GM19099 (cell line): ENCODE measurements around the gene HPCAL1.

ENCODE experiments used
- POLR2A ChIP-seq: IDR thresholded peaks from 3 replicates; pipeline ENCODE4 v1.6.1; 2011; ENCODE audit warnings: low read depth; ENCODE audit not compliant: insufficient read length; ENCODE audit errors: extremely low read depth

Gene HPCAL1

GRCh38 chr2:10265329-10266132 lies 37.2 kb upstream of the HPCAL1 start:
- no peak for TF ChIP-seq POLR2A

DNA sequence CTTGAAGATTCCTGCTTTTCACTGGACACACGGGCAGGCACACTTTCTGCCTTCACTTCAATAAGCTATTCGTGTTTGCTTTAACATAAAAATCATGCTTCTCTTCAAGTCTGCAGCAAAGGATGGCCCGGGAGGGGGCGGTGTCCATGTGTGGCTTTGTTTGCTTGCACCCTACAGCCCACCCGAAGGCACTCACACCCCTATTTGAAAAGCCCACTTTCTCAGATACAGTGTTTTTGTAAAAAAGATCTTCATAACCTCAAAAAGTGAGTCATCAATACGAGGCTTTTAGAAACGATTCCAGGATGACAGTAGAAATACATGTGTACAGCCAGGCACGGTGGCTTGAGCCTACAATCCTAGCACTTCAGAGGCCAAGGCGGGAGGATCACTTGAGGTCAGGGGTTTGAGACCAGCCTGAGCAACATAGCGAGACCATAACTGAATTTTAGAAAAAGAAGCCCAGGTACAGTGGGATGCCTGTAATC lies 36.5 kb upstream of the HPCAL1 start:
- no peak for TF ChIP-seq POLR2A

GRCh38 chr2:10267036-10267435 lies 35.7 kb upstream of the HPCAL1 start:
- TF ChIP-seq POLR2A, result no peak

GRCh38 chr2:10267551-10268465 lies 34.9 kb upstream of the HPCAL1 start:
- TF ChIP-seq POLR2A, result no peak

GRCh38 chr2:10269291-10269690 lies 33.4 kb upstream of the HPCAL1 start:
- no peak for TF ChIP-seq POLR2A

DNA sequence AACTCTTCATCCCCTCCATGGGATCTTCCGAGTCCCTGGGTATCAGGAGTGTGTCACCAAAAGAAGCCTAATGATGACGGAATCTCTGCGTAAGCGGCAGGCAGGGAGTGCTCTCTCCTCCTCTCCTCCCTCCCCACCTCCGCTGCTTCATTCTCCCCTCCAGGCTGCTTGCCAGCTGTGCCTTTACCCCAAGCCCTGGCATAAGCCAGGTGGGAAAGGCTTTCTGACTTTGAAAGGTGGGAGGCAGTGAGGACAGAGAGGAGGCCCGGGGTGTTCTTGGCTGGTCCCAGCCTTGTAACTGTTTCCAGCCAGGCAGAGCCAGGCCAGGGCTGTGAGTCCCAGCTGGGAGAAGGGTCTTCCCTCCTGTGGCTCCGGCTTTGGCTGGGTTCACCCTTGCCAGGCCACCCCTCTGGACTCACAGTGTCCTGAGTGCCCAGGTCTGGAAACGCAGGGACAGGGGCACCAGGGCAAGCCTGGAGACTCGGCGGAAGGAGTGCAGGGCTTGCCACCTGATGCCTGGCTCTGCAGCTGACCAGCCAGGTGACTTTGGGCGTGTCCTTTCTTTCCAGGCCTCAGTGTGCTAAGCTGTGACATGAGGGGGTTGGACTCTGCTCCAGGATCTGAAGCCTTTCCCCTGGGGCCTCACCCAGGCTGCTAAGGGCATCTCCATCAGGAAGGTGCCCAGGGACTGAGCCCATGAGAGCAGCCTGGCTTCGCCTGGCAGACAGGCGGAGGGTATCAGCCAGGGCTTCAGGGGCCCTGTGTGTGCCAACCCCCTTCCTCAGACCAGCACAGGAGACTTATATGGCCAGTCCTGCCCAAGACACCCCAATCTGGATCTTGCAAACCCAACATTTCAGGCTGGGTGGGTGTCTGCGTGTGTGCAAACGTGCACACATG lies 32.7 kb upstream of the HPCAL1 start:
- no peak for TF ChIP-seq POLR2A

- no peak for TF ChIP-seq POLR2A
Observed at GRCh38 chr2:10271509-10271908, 31.2 kb upstream of the HPCAL1 start.

- no peak for TF ChIP-seq POLR2A
Observed at GRCh38 chr2:10271946-10272345, 30.8 kb upstream of the HPCAL1 start.

DNA sequence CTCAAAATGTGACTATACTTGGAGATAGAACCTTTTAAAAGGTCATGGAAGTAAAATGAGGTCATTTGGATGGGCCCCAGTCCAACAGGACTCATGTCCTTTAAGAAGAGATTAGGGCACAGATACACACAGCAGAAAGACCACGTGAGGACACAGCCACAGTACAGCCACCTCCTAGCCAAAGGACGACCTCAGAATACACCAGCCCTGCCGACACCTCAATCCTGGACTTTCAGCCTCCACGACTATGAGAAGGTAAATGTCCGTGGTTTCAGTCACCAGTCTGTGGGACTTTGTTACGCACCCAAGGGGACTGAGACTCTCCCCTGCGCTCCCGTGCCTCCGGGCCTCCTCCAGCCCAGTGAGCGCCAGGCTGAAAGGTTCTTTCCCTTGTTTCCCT lies 30.2 kb upstream of the HPCAL1 start:
- no peak for TF ChIP-seq POLR2A

DNA sequence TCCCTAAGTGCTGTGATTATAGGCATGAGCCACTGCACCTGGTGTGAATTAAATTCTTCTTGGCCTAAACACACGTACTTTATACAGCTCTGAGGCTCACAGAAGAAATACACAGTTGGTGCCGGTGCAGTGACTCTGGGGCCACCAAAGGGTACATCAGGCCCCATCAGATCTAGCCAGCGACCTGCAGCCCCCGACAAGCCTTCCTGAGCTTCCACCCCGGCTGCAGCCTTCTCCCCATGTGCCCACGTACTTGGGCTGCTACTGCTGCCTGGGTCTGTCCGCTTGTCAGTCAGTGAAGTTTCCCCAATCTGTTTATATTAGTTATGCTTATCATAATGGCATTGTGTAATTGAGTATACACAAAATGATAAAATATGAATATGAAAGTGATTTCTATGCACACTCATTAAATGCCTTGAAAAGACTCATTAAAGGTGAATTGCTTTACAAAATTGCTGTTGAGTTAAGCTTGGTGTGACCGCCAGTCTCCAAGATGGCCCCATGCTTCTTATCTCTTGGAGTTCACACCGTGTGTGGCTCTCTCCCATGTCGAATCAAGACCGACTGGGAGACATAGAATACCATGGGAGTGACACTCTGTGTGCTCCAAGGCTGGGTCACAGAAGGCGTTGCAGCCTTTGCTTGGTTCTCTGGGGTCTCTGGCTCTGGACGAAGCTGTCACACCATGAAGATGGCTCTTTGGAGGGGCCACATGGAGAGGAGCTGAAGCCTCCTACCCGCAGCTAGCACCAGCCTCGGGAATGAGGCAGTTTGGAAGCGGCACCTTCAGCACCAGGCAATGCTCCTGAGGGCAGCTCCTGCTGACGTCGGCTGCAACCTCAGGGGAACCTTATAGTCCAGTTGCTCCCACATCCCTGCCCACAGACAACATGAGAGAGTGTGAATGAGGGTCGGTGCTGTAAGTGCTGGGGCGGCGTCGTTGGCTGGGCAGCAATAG lies 29.2 kb upstream of the HPCAL1 start:
- no peak for TF ChIP-seq POLR2A

DNA sequence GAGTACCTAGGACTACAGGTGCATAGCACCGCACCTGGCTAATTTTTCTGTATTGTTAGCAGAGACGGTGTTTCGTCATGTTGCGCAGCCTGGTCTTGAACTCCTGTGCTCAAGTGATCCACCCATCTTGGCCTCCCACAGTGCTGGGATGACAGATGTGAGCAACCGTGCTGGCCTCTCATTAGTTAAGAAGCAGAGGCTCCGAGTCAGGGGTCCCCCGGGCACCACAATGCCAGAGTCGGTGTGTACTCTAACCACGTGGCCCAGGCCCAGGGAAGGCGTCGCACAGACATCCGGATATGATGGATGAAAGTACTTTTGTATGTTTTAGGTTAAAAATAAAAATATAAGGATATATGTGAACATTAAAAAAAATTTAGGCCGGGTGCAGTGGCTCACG lies 28.3 kb upstream of the HPCAL1 start:
- no peak for TF ChIP-seq POLR2A

DNA sequence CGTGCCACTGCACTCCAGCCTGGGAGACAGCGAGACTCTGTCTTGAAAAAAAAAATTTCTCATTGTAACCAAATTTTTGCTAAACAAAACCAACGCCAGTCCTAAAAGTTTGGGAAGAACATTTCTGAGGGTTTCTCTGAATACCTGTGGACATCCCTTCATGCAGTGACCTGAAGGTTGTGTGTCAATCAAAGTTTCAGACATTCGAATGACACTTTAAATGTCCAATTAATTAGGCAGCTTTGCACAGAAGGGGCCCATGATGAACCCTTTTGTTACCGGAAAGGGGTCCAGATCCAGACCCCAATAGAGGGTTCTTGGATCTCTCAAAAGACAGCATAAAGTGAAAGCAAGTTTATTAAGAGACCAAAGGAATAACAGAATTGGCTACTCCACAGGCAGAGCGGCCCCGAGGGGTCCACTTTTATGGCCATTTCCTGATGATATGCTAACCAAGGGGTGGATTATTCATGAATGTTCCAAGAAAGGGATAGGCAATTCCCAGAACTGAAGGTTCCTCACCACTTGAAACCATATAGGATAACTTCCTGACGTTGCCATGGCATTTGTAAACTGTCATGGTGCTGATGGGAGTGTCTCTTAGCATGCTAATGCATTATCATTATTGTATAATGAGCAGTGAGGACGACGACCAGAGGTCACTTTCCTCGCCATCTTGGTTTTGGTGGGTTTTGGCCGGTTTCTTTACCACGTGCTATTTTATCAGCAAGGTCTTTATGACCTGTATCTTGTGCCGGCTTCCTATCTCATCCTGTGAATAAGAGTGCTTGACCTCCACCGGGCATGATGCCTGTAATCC lies 27.5 kb upstream of the HPCAL1 start:
- TF ChIP-seq POLR2A, result no peak
